Uterus (tissue), 2 donors: Measurements from ENCODE around the gene DRC7.

Experiments
- CTCF ChIP-seq, 4 experiments: fragments of 200-600 bp in 2 of 4; fragments of 450-650 bp in 2 of 4; sonication (generic) in 2 of 4; IDR thresholded peaks; one replicate each; pipeline ENCODE4 v1.5.1; 2016 to 2019; ENCODE audit warnings: antibody characterized with exemption in 4 of 4, mild to moderate bottlenecking in 2 of 4, moderate library complexity in 1 of 4
- POLR2A ChIP-seq, 2 donors: fragments of 450-650 bp; IDR thresholded peaks; one replicate each; pipeline ENCODE4 v1.6.1; 2016; ENCODE audit warnings: antibody characterized with exemption in 2 of 2, mild to moderate bottlenecking in 1 of 2, moderate library complexity in 1 of 2

- TF ChIP-seq CTCF (IDR thresholded peaks at IDR 0.05) (no peak), POLR2A (IDR thresholded peaks at IDR 0.05) (no peak)
These were observed 328 bp upstream of the DRC7 start for GRCh38 chr16:57694231-57694724.
